Stimulated activated CD8-positive, alpha-beta memory T cell treated with anti-CD3 and anti-CD28 coated beads, Interleukin-4, amount 100 ng/mL, for 4 hours (primary cell): Measurements from ENCODE around the gene STARD10.
A peak's percentile ranks its signal among the peaks of the same experiment; 100 is the strongest.
"Not testable (repeated sequence)": the region's sequence is repeated elsewhere in the genome, so short reads cannot be mapped to it uniquely, and the experiment has no call there.

ENCODE experiments used
- DNase-seq, 2 donors: peaks; one replicate each; pipeline ENCODE4 v3.0.0-alpha.2; 2020; ENCODE audit warnings: low read depth in 2 of 2, low spot score in 1 of 2

Gene STARD10, protein sequence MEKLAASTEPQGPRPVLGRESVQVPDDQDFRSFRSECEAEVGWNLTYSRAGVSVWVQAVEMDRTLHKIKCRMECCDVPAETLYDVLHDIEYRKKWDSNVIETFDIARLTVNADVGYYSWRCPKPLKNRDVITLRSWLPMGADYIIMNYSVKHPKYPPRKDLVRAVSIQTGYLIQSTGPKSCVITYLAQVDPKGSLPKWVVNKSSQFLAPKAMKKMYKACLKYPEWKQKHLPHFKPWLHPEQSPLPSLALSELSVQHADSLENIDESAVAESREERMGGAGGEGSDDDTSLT

DNA sequence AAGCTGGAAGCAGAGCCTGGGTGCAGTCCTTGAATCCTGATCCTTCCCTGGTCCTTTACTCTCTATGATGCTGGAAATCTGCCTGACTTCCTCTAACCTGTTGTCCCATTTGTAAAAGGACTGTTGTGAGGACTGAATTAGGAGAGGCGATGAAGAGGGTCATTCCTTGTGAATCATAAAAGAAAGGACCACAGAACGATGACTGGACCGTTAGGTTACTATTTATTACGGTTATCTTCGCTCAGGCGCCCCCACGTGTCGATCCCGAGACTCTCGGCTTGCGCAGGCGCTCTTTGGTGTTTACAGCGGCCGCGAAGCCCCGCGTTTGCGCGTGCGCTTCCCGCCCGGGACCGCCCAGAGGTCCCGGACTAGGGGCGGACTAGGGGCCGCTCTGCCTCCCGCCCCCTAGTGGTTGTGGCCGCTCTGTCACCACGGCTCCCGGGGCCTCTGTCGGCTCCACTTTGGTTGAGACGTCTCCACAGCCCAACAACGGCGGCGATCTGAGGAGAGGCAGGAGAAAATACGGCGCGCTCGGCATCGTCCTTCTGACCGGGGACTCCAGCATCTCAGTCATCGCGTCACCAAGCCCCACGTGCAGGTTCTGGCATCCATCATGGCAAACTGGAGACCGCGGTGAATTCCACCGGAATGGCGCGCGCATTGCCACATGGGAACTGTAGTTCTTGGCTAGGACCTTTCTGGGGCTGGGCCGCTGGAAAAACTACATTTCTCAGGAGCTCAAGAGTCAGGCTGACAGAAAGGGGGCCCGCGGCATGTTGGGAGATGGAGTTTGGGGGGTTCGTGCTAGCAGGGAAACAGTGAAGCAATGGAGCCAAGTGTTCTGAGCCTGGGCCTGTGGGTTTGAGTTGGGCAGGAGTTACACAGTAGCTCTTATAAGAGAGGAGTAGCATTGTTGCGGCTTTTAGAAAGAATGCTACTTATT is at the start of gene STARD10:
STARD10 (minus strand) TSS at position 623 of the 943 bp plus-strand sequence. CDS start 12,866 bp downstream, outside the sequence.
- DNase-seq = peak; percentile 82 to 89

DNA sequence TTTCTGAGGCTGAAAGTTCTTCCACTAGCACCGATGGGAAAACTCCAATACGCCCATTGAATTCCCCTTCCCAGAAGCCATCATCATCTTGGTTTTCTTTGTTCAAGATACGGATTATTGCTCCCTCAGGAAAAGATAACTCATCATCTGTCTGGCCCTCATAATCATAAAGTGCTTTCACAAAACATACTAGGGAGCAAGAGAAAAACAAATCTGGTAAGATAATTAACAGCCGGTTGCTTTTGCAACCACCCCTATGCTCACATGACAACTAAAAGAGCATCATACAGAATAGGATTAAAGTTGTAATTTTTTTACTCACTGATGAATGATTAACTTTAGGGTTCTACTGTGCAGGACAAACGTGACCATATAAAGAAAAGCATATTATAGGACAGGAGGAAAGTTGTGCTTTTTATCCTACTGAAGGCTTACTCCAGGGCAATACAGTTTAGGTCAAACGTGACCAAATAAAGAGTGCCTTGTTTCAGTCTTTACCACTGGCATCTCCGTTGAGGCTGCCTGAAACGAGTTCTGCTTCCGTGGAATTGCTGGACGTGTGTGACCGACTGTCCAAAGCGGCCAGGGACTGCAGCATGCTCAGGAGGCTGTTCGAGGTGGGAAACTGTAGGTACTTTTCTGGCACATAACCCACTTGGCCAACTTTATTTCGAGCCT is 48.9 kb upstream of the STARD10 start:
- DNase-seq = no peak

DNA sequence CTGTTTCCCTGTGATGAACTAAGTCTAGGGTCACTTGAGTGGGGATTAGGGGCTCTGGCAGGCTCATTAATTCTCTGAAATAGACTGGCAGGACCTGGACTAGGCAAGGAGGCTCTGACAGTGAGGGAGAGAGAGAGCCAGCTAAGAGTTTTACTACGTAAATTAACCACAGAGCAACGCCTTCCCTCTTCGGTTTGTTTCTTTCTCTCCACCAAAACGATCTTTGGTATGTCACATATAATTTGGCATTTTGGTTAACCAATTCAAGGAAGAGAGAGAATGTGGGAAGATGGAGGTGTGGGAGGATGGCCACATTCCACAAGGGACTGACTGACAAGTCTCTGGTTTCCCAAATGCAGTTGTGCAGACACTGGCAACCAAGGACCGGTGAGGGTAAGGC is 48.3 kb upstream of the STARD10 start:
- no peak for DNase-seq

DNA sequence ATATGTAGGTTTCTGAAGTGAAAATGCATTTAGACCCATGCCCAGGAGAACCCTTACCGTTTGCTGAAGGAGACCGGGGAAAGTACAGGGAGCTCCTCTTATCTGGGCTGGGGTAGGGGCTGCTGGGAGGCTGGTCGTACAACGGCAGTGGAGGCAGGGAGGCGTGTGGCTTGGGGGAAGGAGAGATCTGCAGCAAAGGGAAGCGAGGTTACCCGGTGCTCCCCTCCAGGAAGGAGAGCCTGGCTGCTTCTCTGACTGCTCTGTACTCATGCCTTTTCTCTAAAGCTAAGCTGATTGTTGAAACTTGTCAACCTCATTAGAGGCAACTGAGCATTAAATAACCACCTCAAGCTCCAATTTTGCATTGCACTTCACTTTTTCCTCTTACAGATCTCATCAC is 47.5 kb upstream of the STARD10 start:
- DNase-seq = no peak

DNA sequence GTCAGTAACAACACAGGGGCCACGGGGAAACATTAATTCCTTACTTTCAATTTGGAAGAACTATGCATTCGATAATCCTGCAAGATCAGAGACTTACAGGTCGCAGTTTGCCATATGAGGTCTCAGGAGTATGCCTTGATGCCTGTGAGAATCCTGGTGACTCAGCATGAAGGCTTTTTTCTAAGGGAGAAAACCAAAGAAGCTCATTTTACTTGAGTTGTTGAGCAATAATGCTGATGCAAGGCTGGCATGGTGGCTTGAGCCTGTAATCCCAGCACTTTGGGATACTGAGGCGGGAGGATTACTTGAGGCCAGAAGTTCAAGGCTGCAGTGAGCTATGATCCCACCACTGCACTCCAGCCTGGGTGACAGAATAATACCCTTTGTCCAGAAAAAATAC is 46.9 kb upstream of the STARD10 start:
- no peak for DNase-seq

DNA sequence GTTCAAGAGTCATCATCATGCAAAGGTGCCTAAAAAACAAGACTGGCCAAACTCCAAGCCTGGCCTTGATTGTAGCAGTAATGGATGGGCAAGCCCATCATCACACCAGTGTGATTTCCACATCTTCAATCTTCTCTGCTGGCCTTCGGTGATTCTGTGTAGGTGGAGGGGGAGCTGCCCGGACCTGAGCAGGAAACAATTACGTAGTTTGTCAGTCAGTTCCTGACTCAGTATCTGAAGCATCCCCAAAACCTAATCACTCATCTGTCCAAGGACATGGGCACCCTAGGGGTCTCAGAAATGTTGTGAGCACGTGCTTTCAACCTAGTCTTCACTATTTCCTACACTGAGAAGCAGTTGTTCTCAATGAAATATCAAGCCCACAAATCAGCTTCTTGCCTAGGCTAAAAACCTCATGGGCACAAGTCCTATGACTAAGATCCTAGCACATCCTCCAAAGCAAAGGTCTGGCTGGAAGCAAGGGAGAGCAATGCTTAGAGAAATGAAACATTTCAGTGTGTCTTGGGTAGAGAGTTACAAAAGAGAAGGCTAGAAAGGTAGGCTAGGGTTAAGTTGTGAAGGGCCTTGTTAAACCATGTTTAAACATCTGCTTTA is 45.0 kb upstream of the STARD10 start:
- no peak for DNase-seq

DNA sequence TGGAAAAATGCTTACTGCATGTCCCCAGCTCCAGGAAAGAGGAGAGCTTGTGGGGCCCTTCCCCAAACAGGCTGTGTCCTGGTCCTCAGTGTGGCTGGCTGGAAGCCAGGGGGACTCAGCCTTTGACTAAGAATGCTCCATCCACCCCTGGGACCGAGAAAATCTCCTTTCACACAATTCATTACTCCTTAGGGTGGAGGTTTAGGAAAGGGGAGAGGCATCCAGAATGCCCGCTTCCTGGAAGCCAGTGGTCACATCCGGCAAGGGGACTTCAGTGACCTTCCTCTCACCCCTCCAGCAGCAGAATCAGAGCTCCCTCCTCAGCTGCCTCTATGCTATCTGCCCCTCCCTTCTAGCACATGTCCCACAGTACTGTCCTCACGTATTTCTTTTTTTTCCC is 42.3 kb upstream of the STARD10 start:
- DNase-seq = no peak

DNA sequence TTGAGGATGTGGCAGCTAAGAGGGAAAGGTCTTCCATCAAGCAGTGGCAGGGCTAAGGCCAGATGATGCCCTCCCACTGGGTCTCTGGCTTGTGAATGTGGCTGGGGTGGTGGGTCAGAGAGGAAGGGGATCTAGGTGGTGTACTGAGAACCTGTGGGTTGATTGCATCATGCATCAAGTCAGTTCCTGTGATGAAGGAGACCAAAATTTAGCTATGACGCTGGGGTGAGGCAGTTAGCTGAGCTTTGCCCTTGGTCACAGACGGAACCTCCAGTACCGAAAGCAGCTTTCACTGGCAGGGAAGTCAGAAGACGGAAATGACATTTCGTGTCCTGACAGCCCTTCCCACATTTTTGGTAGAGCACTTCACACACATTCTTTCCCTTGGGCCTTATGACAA is 41.1 kb upstream of the STARD10 start:
- DNase-seq = no peak

DNA sequence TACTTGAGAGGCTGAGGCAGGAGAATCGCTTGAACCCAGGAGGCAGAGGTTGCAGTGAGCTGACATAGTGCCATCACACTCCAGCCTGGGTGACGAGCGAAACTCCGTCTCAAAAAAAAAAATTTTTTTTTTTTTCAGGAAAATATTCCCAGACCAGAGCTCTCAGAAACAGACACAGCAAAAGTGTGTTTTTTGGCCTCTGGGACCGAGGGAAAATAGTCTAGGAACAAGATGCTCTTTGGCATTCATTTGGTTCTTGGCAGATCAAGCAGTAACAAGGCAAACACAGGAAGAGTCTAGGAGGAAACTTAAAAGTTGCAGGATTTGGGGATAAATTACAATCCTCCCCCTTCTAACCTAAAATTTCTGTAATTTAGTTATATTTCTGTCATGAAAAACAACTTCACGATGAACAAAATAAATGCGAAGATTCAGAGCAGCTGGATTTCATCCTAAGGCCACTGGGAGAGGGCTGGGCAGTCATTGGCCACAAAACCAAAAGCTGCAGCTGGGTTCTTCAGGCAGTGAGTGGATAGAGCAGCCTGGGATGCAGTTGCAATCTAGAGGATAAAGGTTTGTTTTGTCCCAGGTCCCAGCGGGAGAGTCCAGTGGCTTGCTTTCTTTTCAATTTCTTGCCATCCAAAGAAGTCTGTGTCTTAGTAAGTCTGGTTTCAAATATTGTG is 40.1 kb upstream of the STARD10 start:
- no peak for DNase-seq

DNA sequence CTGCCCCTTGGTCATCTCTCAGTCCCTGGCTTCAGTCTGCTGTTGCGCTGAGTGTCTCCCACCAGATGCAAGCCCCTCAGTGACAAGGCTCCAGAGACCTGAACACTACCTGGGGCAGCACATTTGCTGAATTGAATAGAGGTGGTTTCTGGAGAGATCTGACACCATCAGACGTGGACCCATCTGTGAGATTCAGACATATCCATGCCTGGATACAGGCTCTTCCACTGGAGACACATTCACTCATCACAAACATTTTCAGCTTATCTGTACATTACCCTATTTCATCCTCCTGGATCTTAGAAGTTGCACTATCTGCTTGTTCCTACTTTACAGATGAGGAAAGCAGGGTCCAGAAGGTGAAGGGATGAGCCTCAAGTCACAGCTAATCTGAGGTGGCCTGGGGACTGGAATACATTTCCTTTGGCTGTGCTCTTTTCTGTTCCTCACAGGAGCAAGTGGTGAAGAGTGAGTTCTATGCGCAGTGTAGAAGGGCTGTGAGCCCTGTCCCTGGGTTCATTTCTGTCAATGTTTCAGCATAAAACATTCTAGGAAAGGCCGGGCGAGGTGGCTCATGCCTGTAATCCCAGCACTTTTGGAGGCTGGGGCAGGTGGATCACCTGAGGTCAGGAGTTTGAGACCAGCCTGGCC is 39.4 kb upstream of the STARD10 start:
- DNase-seq = no peak

DNA sequence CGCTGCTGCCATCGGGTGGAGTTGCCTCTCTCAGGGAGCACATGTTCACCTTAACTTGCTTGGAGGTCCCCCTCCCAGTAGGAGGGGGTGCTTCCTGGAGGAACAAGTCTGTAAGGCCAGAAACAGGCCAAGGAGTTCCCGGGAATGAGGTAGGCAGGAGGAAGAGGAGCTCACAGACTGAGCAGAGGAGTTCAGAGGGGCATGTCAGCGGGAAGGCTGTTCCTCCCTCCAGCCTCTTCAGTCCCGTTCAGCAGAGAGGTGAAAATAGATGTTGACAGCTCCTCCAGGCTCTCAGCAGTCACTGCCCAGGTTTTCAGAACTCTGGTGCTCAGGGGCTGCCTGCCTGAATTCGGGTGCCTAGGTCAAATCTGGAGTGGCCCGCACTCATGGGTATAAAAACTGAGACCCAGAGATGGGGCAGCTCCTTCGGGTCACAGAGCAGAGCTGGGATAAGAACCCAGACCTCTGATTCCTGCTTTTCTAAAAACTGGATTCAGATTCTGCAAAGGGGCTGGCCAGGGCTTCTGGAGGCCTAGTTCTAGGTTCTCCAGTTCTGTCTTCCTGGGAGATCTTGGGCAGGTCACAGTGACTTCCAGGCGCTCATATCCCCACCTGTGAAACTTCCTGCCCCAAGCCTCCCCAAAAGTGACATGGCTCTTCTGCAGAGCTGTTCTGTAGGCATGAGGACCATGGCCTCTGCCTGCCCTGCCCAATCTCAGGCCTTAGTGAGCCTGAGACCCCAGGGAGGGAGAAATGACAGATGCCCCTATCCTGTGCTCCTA is 38.6 kb upstream of the STARD10 start:
- no peak for DNase-seq

DNA sequence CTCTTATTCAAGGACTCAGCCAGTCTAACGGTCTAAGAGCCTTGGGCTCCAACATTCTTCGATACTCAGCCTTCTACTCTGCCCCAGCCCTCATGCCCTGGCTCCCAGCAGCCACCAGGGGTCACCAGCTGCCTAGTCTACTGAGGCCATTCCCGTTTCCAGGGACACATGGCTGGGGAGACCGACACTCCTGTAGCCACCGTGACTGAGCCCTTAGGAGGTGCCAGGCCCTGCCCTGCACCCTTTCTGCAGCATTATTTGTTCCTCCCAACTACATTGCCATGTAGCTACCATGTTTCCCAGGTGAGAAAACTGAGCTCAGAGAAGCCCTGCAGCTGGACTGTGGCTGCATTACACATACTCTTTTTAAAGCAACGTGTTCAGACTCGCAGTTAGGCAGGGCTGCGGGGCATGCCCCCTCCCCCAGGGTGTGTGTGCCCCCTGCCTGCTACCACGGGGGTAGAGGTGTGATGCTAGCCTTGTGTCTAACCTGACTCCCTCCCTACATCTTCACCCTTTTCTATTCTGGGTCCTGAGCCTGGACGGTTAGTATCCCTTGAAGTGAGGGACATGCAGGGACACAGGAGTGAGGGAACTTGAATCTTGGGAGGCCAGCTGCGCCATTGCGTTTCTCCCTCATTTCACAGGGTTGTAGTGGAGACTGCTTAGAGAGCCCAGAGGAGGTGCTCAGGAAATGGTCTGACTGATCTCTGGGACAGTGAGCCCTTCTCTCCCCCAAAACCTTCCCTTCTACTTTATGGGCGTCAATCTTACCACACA is 37.9 kb upstream of the STARD10 start:
- DNase-seq = no peak

DNA sequence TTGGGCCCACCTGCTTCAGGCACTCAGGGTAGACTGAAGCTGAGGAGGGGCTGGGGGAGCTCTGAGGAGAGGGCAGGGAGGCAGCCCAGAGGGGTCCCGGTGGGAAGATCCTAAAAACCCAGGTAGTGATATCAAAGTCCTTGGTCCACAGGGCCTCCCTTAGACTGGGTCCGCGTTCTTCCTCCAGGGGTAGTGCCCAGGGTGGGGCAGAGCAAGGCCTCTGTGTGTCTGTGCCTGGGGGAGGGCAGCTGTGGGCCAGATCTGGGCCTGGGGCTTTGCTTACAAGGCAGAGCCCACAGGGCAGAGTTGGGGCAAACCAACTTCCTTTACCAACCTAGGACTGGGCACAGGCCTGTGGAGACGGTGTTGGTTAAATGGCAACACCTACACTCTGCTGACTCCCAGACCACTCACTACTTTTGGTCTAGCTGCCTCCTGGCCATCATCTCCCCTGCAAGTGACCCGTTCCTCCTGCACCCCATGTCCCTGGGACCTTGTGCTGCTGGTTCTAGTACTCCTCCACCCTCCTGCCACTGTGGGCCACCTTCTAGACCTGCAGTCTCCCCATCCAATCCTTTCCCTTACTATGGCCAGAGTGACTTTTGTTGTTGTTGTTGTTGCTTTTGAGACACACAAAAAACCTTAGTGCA is 36.2 kb upstream of the STARD10 start:
- no peak for DNase-seq

DNA sequence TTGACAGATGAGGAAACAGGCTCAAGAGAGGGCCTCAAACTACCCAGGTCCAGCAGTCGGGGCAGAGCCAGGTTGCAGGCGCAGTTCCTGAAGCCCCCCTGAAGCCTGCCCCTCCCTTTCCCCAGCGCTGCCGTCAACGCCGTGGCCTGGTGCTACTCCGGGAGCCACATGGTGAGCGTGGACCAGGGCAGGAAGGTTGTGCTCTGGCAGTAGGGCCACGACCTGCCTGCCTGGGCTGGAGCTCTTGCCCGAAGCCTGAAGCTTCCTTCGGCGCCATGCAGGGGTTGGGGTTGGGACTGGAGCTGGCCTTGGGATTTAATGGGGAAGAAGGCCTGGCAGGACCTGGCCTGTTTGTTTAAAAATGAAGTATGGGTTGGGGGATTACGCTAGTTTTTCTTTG is 35.3 kb upstream of the STARD10 start:
- DNase-seq = no peak

DNA sequence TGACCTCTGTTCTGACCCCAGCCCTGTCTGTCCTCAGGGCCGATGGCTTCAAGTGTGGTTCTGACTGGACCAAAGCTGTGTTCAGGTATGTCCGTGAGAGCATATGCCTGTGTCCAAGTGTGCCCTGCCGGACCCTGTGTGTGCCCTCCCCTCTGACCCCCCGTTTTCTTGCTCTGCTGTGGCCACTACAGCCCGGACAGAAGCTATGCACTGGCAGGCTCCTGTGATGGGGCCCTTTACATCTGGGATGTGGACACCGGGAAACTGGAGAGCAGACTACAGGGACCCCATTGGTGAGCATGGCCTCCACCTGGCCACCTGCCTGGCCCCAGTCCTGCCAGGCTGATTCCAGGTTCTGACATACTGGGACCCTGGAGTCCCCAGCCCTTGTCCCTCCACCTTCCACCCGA is 34.9 kb upstream of the STARD10 start:
- DNase-seq = no peak

DNA sequence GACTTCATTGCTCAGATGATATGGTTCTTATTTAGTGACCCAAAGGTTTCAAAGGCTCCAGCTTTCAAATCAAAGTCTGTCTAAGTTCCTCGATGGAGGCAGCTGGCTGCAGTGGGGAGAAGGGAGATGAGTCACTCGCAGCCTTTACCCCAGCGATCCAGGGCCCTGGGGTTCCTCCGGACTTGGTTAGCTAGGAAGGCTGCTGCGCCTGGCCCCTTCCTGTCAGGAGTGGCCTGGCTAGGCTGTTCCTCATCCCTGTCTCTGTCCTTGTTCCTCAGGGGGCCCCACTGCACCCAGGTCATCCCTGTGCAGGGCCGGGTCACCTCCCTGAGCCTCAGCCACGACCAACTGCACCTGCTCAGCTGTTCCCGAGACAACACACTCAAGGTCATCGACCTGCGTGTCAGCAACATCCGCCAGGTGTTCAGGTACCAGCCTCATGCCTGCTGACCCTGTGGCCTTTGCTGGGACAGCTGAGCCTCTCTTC is 34.3 kb upstream of the STARD10 start:
- no peak for DNase-seq

DNA sequence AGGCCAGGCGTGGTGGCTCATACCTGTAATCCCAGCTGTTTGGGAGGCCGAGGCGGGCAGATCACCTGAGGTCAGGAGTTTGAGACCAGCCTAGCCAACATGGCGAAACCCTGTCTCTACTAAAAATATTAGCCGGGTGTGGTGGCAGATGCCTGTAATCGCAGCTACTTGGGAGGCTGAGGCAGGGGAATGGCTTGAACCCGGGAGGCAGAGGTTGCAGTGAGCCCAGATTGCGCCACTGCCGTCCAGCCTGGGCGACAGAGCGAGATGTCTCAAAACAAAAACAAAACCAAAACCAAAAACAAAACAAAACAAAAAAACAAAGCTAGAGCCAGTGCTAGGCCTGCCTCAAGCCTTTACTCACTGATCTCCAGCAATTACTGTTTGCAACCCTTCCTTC is 33.8 kb upstream of the STARD10 start:
- DNase-seq = not testable (repeated sequence)

DNA sequence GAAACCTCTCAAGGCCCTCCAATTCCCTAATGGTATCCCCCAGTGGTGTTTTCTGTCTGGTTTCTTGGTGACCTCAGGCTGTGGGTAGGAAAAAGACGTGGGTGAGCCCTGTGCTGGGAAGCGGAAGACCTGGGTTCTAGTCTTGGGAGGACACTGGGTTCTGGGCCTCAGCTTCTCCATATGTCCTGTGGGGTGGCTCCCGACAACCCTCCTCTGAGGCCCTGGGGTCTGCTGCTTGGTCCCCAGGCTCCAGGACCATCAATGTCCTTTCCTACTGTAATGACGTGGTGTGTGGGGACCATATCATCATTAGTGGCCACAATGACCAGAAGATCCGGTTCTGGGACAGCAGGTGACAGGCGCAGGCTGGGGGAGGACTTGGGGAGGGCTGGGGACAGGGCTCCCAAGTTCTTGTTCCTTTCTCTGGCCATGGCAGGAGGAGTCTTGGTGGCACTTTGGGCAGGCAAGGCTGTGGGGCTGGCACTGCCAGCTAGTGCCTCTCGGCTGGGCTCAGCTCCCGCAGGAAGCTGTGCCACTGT is 33.2 kb upstream of the STARD10 start:
- DNase-seq = no peak
